Breast epithelium (tissue), 4 donors: ENCODE measurements around the gene BCAS3. TPM values are rescaled to one million over a fixed set of nuclear protein-coding genes. Genes with fewer than 3 reads are reported as not detected.

Experiments used
- DNase-seq, 2 donors: peaks; one replicate each; pipeline ENCODE4 v3.0.0-alpha.2; 2019; ENCODE audit warnings: low spot score in 2 of 2
- H3K27ac ChIP-seq, 2 donors: fragments of 200-600 bp; sonication (generic) in 1 of 2; one replicate each; pipeline ENCODE4 v1.5.1; 2016 to 2019; ENCODE audit warnings: mild to moderate bottlenecking in 1 of 2
- H3K27me3 ChIP-seq, 2 donors: fragments of 200-600 bp; sonication (generic) in 1 of 2; one replicate each; pipeline versions ENCODE4 v1.5.1 to v1.6.0; 2017 to 2019; ENCODE audit warnings: control low read depth in 1 of 2, mild to moderate bottlenecking in 1 of 2
- H3K36me3 ChIP-seq: fragments of 200-600 bp; one replicate; pipeline ENCODE4 v1.5.1; 2019
- H3K4me1 ChIP-seq, 2 donors: fragments of 200-600 bp; sonication (generic); one replicate each; pipeline ENCODE4 v1.5.1; 2016 to 2019; ENCODE audit warnings: control low read depth in 1 of 2
- H3K4me3 ChIP-seq, 3 donors: fragments of 200-600 bp; sonication (generic); 1 replicate in 2 of 3; 2 replicates in 1 of 3; pipeline ENCODE4 v1.5.1; 2016 to 2019; ENCODE audit warnings: mild to moderate bottlenecking in 3 of 3, moderate library complexity in 2 of 3
- H3K9me3 ChIP-seq, 2 donors: fragments of 200-600 bp; sonication (generic) in 1 of 2; one replicate each; pipeline ENCODE4 v1.5.1; 2016 to 2019; ENCODE audit warnings: control low read depth in 1 of 2
- POLR2A ChIP-seq: fragments of 450-650 bp; IDR thresholded peaks from one replicate; pipeline ENCODE4 v1.6.1; 2016; ENCODE audit warnings: antibody characterized with exemption, mild to moderate bottlenecking, moderate library complexity
- POLR2AphosphoS5 ChIP-seq, 3 donors: sonication (generic); formaldehyde crosslinking; IDR thresholded peaks; one replicate each; pipeline ENCODE4 v1.6.1; 2017; ENCODE audit warnings: antibody characterized with exemption in 3 of 3
- intact Hi-C: fragments of 100-400 bp; cut with DNase I; formaldehyde crosslinking; loops from one replicate; pipeline ENCODE4 v1.15.1; 2023; ENCODE audit warnings: low total_unique reads
- total RNA-seq, 3 donors: library from RNA; depleted of rRNA; stranded (reverse); fragments of >200 nt; gene quantifications; one replicate each; pipeline ENCODE4 v1.1.0, GENCODE V29; 2016
- TF ChIP-seq, protein P1 (sequence below), 3 donors: fragments of 450-650 bp; IDR thresholded peaks; one replicate each; pipeline ENCODE4 v1.5.1; 2016 to 2017; ENCODE audit warnings: antibody characterized with exemption in 3 of 3, mild to moderate bottlenecking in 3 of 3, moderate library complexity in 3 of 3

Gene BCAS3
- total RNA-seq, 3 donors from 2014 or later: 30.8 to 47.9 (median 31.2) TPM

- no peaks in the 10 kb centered on the region for H3K4me1 ChIP-seq
- no peaks in the 10 kb centered on the region for H3K27me3 ChIP-seq
- no peak overlapping the region for H3K4me3 ChIP-seq
- H3K9me3 ChIP-seq: no peaks in the 10 kb centered on the region
- no peaks in the 10 kb centered on the region for H3K36me3 ChIP-seq
- no peak for DNase-seq
- intact Hi-C loops: no loop called here
- TF ChIP-seq POLR2A (no peak), POLR2AphosphoS5 (IDR thresholded peaks at IDR 0.05) (no peak)
- TF ChIP-seq, protein P1, sequence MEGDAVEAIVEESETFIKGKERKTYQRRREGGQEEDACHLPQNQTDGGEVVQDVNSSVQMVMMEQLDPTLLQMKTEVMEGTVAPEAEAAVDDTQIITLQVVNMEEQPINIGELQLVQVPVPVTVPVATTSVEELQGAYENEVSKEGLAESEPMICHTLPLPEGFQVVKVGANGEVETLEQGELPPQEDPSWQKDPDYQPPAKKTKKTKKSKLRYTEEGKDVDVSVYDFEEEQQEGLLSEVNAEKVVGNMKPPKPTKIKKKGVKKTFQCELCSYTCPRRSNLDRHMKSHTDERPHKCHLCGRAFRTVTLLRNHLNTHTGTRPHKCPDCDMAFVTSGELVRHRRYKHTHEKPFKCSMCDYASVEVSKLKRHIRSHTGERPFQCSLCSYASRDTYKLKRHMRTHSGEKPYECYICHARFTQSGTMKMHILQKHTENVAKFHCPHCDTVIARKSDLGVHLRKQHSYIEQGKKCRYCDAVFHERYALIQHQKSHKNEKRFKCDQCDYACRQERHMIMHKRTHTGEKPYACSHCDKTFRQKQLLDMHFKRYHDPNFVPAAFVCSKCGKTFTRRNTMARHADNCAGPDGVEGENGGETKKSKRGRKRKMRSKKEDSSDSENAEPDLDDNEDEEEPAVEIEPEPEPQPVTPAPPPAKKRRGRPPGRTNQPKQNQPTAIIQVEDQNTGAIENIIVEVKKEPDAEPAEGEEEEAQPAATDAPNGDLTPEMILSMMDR (IDR thresholded peaks at IDR 0.05): no peak
- peak overlapping the region in 1 of 2 donors; percentile 50 for H3K27ac ChIP-seq
Measured at GRCh38 chr17:60729854-60730253, 52.2 kb downstream of the BCAS3 start.

DNA sequence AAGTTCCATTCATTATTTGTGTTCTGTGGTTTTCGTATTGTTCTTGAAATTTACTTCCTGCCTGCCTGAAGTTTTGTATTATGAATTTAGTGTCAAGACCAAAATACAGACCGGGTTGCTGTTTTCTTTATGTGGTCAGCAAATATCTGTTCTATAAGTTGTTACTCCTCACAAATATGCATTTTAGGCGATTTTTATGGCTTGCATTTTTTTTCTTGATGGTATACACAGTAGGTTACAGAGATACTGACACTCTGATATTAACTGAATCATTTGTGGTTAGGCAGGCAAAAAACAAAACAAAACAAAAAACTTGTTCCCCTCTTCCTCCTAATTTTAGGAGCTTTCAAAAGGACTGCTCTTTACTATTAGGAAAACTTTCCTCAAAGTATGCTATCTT is 52.6 kb downstream of the BCAS3 start:
- no peak overlapping the region for H3K4me3 ChIP-seq
- H3K27ac ChIP-seq: peak overlapping the region in 1 of 2 donors; percentile 50
- H3K9me3 ChIP-seq: no peaks in the 10 kb centered on the region
- intact Hi-C loops: no loop called here
- no peak for DNase-seq
- no peaks in the 10 kb centered on the region for H3K4me1 ChIP-seq
- no peaks in the 10 kb centered on the region for H3K27me3 ChIP-seq
- no peaks in the 10 kb centered on the region for H3K36me3 ChIP-seq
- TF ChIP-seq POLR2A (no peak), POLR2AphosphoS5 (IDR thresholded peaks at IDR 0.05) (no peak)
- TF ChIP-seq, protein P1 (IDR thresholded peaks at IDR 0.05): no peak

DNA sequence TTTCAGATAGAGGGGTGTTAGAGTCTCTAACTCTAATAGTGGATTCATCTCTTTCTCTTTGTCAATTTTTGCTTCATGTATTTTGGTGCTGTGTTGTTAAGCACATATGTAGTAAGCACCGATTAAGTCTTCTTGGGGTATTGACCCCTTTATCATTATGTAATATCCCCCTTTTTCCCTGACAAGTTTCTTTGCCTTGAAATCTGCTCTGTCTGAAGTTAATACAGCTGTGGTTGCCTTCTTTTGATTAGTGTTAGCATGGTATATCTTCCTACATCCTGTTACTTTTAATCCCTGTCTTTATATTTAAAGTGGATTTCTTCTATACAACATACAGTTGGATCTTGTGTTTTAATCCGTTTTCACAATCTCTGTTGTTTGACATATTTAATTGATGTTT is 60.6 kb downstream of the BCAS3 start:
- intact Hi-C loops: no loop called here

GRCh38 chr17:60740584-60740983 is 62.9 kb downstream of the BCAS3 start:
- Histone ChIP-seq H3K27me3 (no peaks in the 10 kb centered on the region), H3K27ac (no peak overlapping the region), H3K4me3 (no peak overlapping the region), H3K36me3 (no peaks in the 10 kb centered on the region), H3K4me1 (no peaks in the 10 kb centered on the region), H3K9me3 (no peaks in the 10 kb centered on the region)
- intact Hi-C loops: no loop called here
- TF ChIP-seq POLR2A (no peak), POLR2AphosphoS5 (IDR thresholded peaks at IDR 0.05) (no peak)
- TF ChIP-seq, protein P1 (IDR thresholded peaks at IDR 0.05): no peak
- DNase-seq: no peak

More for the DNA sequence above, 60.6 kb downstream of the BCAS3 start:
- H3K9me3 ChIP-seq: no peaks in the 10 kb centered on the region
- no peak for DNase-seq
- H3K4me3 ChIP-seq: no peak overlapping the region
- H3K36me3 ChIP-seq: no peaks in the 10 kb centered on the region
- no peaks in the 10 kb centered on the region for H3K4me1 ChIP-seq
- TF ChIP-seq POLR2AphosphoS5 (IDR thresholded peaks at IDR 0.05) (no peak), POLR2A (no peak)
- TF ChIP-seq, protein P1 (IDR thresholded peaks at IDR 0.05): no peak
- no peak overlapping the region for H3K27ac ChIP-seq
- H3K27me3 ChIP-seq: no peaks in the 10 kb centered on the region

GRCh38 chr17:60741031-60741430 is 63.4 kb downstream of the BCAS3 start:
- intact Hi-C loops: no loop called here
- no peaks in the 10 kb centered on the region for H3K4me1 ChIP-seq
- no peak overlapping the region for H3K27ac ChIP-seq
- H3K9me3 ChIP-seq: no peaks in the 10 kb centered on the region
- DNase-seq: no peak
- no peak for TF ChIP-seq POLR2AphosphoS5 (IDR thresholded peaks at IDR 0.05)
- H3K36me3 ChIP-seq: no peaks in the 10 kb centered on the region
- H3K4me3 ChIP-seq: no peak overlapping the region
- H3K27me3 ChIP-seq: no peaks in the 10 kb centered on the region

DNA sequence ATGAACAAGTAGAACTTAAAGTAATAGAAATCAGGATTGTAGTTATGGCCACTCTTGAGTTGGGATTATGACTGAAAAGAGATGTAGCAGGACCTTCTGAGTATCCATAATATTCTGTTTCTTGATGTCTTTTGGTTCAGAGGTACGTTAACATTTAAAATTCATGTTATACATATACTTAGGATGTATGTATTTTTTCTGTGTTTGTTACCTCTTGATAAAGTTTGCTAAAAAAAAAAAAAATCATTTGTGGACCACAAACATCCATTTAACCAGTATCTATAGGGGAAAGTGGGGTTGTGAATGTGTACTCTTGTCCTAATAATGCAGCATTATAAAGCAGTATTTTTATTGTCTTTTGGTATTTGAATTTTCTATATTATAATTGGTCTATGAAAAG is 65.6 kb downstream of the BCAS3 start:
- intact Hi-C loops: no loop called here
- peak overlapping the region; percentile 82 to 86 for H3K27ac ChIP-seq
- no peaks in the 10 kb centered on the region for H3K36me3 ChIP-seq
- DNase-seq: no peak
- no peaks in the 10 kb centered on the region for H3K4me1 ChIP-seq
- peak overlapping the region in 2 of 3 donors; percentile 30 to 43 for H3K4me3 ChIP-seq
- H3K27me3 ChIP-seq: no peaks in the 10 kb centered on the region
- TF ChIP-seq POLR2A (no peak), POLR2AphosphoS5 (IDR thresholded peaks at IDR 0.05) (no peak)
- TF ChIP-seq, protein P1 (IDR thresholded peaks at IDR 0.05): no peak
- no peaks in the 10 kb centered on the region for H3K9me3 ChIP-seq
